SK-N-SH treated with all-trans-retinoic acid at 6 μM for 48 hours (cell line): ENCODE data around the gene HSD11B1L.

Experiments used
- ATAC-seq: fragments of 200-7000 bp; cut with Tn5 transposase; 3 replicates; pipeline ENCODE4 v1.9.1; 2020; ENCODE audit warnings: mild to moderate bottlenecking, moderate library complexity
- ARNTL ChIP-seq: fragments of 450-650 bp; formaldehyde crosslinking; IDR thresholded peaks from 2 replicates; pipeline ENCODE4 v1.5.0; 2020; ENCODE audit warnings: low read depth, mild to moderate bottlenecking, moderate library complexity, borderline replicate concordance
- BACH2 ChIP-seq: fragments of 250-450 bp; sonication (Bioruptor Pico); IDR thresholded peaks from 2 replicates; pipeline ENCODE4 v1.9.0; 2021; ENCODE audit warnings: mild to moderate bottlenecking, borderline replicate concordance
- CSDC2 ChIP-seq: fragments of 250-450 bp; sonication (Bioruptor Pico); IDR thresholded peaks from 2 replicates; pipeline ENCODE4 v1.5.0; 2020; ENCODE audit warnings: mild to moderate bottlenecking, moderate library complexity
- CSRNP3 ChIP-seq: fragments of 250-450 bp; sonication (Bioruptor Pico); IDR thresholded peaks from 2 replicates; pipeline ENCODE4 v1.5.1; 2021; ENCODE audit warnings: mild to moderate bottlenecking, moderate library complexity
- ESRRG ChIP-seq: fragments of 250-450 bp; sonication (Bioruptor Pico); IDR thresholded peaks from 2 replicates; pipeline ENCODE4 v1.6.1; 2021; ENCODE audit warnings: mild to moderate bottlenecking
- GLIS3 ChIP-seq: fragments of 250-450 bp; sonication (Bioruptor Pico); IDR thresholded peaks from 2 replicates; pipeline ENCODE4 v1.5.0; 2020; ENCODE audit warnings: mild to moderate bottlenecking, moderate library complexity
- ISL1 ChIP-seq: fragments of 250-450 bp; sonication (Bioruptor Pico); IDR thresholded peaks from 2 replicates; pipeline ENCODE4 v2.1.2; 2022; ENCODE audit warnings: mild to moderate bottlenecking, moderate library complexity
- OSR1 ChIP-seq: fragments of 250-450 bp; sonication (Bioruptor Pico); IDR thresholded peaks from 2 replicates; pipeline ENCODE4 v1.8.0; 2022; ENCODE audit warnings: moderate library complexity, mild to moderate bottlenecking, inconsistent platforms
- PPARA ChIP-seq: fragments of 250-450 bp; sonication (Bioruptor Pico); IDR thresholded peaks from 2 replicates; pipeline ENCODE4 v1.5.0; 2020; ENCODE audit warnings: mild to moderate bottlenecking, borderline replicate concordance
- SNAI2 ChIP-seq: fragments of 250-450 bp; sonication (Bioruptor Pico); IDR thresholded peaks from 2 replicates; pipeline ENCODE4 v1.5.0; 2020; ENCODE audit warnings: mild to moderate bottlenecking, moderate library complexity
- TCF4 ChIP-seq: fragments of 250-450 bp; sonication (Bioruptor Pico); IDR thresholded peaks from 2 replicates; pipeline ENCODE4 v1.8.0; 2021; ENCODE audit warnings: mild to moderate bottlenecking, moderate library complexity, borderline replicate concordance
- TOX ChIP-seq: fragments of 250-450 bp; sonication (Bioruptor Pico); IDR thresholded peaks from 2 replicates; pipeline ENCODE4 v1.8.0; 2021; ENCODE audit warnings: mild to moderate bottlenecking, moderate library complexity, borderline replicate concordance
- TSHZ2 ChIP-seq: fragments of 250-450 bp; sonication (Bioruptor Pico); IDR thresholded peaks from 2 replicates; pipeline ENCODE4 v1.5.0; 2020; ENCODE audit warnings: mild to moderate bottlenecking, moderate library complexity
- ZC3H10 ChIP-seq: fragments of 250-450 bp; sonication (Bioruptor Pico); IDR thresholded peaks from 2 replicates; pipeline ENCODE4 v1.5.1; 2021; ENCODE audit warnings: mild to moderate bottlenecking, moderate library complexity
- ZFP3 ChIP-seq: fragments of 250-450 bp; sonication (Bioruptor Pico); IDR thresholded peaks from 2 replicates; pipeline ENCODE4 v1.5.0; 2020; ENCODE audit warnings: mild to moderate bottlenecking, moderate library complexity
- ZFP30 ChIP-seq: fragments of 450-650 bp; formaldehyde crosslinking; IDR thresholded peaks from 2 replicates; pipeline ENCODE4 v1.5.0; 2022; ENCODE audit warnings: mild to moderate bottlenecking, moderate library complexity
- ZNF565 ChIP-seq: fragments of 450-650 bp; formaldehyde crosslinking; conservative IDR thresholded peaks from 2 replicates; pipeline ENCODE4 v1.5.0; 2020; ENCODE audit warnings: low read depth, mild to moderate bottlenecking, moderate library complexity
- ZNF70 ChIP-seq: fragments of 450-650 bp; formaldehyde crosslinking; IDR thresholded peaks from 2 replicates; pipeline ENCODE4 v1.5.0; 2020; ENCODE audit warnings: mild to moderate bottlenecking, moderate library complexity
- ZNF8 ChIP-seq: fragments of 450-650 bp; formaldehyde crosslinking; IDR thresholded peaks from 2 replicates; pipeline ENCODE4 v1.5.0; 2020; ENCODE audit warnings: mild to moderate bottlenecking, moderate library complexity
- TF ChIP-seq, protein P1 (sequence below): fragments of 250-450 bp; sonication (Bioruptor Pico); IDR thresholded peaks from 2 replicates; pipeline ENCODE4 v1.8.0; 2020; ENCODE audit warnings: mild to moderate bottlenecking, moderate library complexity, borderline replicate concordance

HSD11B1L gene

GRCh38 chr19:5690955-5691821 is 10.4 kb downstream of the HSD11B1L start:
- TF ChIP-seq PPARA (CRISPR knock-in tag) (no peak), ZFP3 (CRISPR knock-in tag) (no peak), ZNF8 (CRISPR knock-in tag) (no peak), ZNF565 (CRISPR knock-in tag) (no peak), ZNF70 (CRISPR knock-in tag) (no peak), OSR1 (no peak), TSHZ2 (CRISPR knock-in tag) (no peak), ZFP30 (CRISPR knock-in tag) (no peak), GLIS3 (CRISPR knock-in tag) (no peak), SNAI2 (CRISPR knock-in tag) (no peak), CSDC2 (no peak), TOX (CRISPR knock-in tag) (no peak), TCF4 (CRISPR knock-in tag) (no peak)
- peak; percentile 3 for ATAC-seq

DNA sequence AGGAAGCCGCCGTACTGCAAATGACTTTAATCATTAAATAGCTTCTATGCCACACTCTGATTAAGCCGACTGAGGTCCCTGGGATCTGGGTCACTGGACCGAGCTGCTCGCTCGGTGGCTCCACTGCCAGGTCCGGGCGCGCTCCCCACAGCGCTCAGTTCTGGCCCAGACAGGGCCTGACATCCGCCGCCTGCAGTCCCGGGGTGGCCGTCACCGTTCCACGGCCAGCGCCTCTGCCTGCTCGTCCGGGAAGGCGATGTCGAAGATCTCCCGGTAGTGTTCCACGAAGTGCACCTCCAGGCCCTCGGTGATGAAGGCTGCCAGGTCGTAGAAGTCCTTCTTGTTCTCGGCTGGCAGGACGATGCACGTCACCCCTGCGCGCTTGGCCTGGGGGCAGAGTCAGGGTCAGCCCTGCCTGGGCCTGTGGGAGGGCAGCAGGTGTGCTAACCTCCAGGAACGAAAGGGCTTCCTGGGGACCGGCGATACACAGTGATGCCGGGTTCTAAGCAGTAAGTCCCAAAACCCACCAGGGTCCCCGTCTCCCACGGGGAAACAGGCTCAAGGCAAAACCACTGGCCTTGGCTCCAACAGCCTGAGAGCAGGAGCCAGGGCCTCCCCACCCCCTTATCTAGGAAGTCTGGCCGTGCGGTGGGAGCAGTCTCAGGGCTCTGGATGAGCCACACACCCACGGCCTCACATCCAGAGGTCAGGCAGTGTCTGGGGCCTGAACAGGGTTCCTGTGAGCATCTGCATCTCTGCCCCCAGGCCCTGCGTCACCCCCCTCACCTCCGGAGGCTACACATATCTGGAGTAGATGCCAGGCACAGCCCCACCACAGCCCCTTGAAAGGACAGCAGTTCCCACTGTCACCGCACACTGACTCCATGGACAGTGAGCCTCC is 11.2 kb downstream of the HSD11B1L start:
- no peak for ATAC-seq
- TF ChIP-seq PPARA (CRISPR knock-in tag), result no peak
- no peak for TF ChIP-seq OSR1
- TF ChIP-seq ZC3H10 (CRISPR knock-in tag), result no peak
- no peak for TF ChIP-seq ZFP3 (CRISPR knock-in tag)
- no peak for TF ChIP-seq ZNF565 (CRISPR knock-in tag)
- TF ChIP-seq CSRNP3, result no peak
- TF ChIP-seq ZNF8 (CRISPR knock-in tag), result no peak
- TF ChIP-seq ARNTL (CRISPR knock-in tag), result no peak
- TF ChIP-seq TCF4 (CRISPR knock-in tag), result no peak
- no peak for TF ChIP-seq SNAI2 (CRISPR knock-in tag)
- no peak for TF ChIP-seq ESRRG (CRISPR knock-in tag)
- TF ChIP-seq ZFP30 (CRISPR knock-in tag), result no peak
- TF ChIP-seq, protein P1, sequence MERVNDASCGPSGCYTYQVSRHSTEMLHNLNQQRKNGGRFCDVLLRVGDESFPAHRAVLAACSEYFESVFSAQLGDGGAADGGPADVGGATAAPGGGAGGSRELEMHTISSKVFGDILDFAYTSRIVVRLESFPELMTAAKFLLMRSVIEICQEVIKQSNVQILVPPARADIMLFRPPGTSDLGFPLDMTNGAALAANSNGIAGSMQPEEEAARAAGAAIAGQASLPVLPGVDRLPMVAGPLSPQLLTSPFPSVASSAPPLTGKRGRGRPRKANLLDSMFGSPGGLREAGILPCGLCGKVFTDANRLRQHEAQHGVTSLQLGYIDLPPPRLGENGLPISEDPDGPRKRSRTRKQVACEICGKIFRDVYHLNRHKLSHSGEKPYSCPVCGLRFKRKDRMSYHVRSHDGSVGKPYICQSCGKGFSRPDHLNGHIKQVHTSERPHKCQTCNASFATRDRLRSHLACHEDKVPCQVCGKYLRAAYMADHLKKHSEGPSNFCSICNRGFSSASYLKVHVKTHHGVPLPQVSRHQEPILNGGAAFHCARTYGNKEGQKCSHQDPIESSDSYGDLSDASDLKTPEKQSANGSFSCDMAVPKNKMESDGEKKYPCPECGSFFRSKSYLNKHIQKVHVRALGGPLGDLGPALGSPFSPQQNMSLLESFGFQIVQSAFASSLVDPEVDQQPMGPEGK, result no peak
- TF ChIP-seq BACH2 (CRISPR knock-in tag), result no peak
- TF ChIP-seq CSDC2, result no peak
- TF ChIP-seq GLIS3 (CRISPR knock-in tag), result no peak
- TF ChIP-seq ISL1 (CRISPR knock-in tag), result no peak
- TF ChIP-seq TSHZ2 (CRISPR knock-in tag), result no peak
- TF ChIP-seq TOX (CRISPR knock-in tag), result no peak
